Natural killer cell treated with Interleukin-12 subunit alpha and Interleukin-12 subunit beta and Interleukin-15 and Interleukin-18, amount 100 ng/mL, for 72 hours (primary cell): ENCODE results near the gene PRKCB. TPM values are rescaled to one million over a fixed set of nuclear protein-coding genes. Genes with fewer than 3 reads are reported as not detected.

Source experiments
- ATAC-seq, 2 donors: fragments of 150-1000 bp; cut with Tn5 transposase in 1 of 2; sonication (Bioruptor Pico), chemical (Tn5 transposase) in 1 of 2; 2 replicates each; pipeline ENCODE4 v1.10.0; 2021
- DNase-seq: peaks from one replicate; pipeline ENCODE4 v3.0.0; 2022; ENCODE audit warnings: low spot score
- H3K27ac Mint-ChIP-seq, 2 donors: 1 replicate in 1 of 2; 2 replicates in 1 of 2; pipeline ENCODE4 v1.8.0; 2022; ENCODE audit warnings: mixed read lengths in 2 of 2, mild to moderate bottlenecking in 1 of 2, moderate library complexity in 1 of 2
- H3K27me3 Mint-ChIP-seq, 2 donors: 1 replicate in 1 of 2; 2 replicates in 1 of 2; pipeline ENCODE4 v1.8.0; 2022; ENCODE audit warnings: mixed read lengths in 2 of 2
- H3K36me3 Mint-ChIP-seq: one replicate; pipeline ENCODE4 v1.8.0; 2022; ENCODE audit warnings: mixed read lengths
- H3K4me1 Mint-ChIP-seq, 2 donors: 1 replicate in 1 of 2; 2 replicates in 1 of 2; pipeline ENCODE4 v1.8.0; 2022; ENCODE audit warnings: low read depth in 2 of 2, mixed read lengths in 2 of 2, mild to moderate bottlenecking in 1 of 2
- H3K4me3 Mint-ChIP-seq: one replicate; pipeline ENCODE4 v1.8.0; 2022; ENCODE audit warnings: mixed read lengths
- H3K9me3 Mint-ChIP-seq: 2 replicates; pipeline ENCODE4 v1.8.0; 2022; ENCODE audit warnings: mixed read lengths
- total RNA-seq, 2 donors: library from RNA; stranded (reverse); gene quantifications; one replicate each; pipeline ENCODE4 v1.2.3, GENCODE V29; 2022

Gene PRKCB
- total RNA-seq, 2 donors from 2014 or later: 193 to 273 TPM

- Mint-ChIP-seq H3K9me3 (no peaks in the 10 kb centered on the region), H3K27ac (no peak overlapping the region), H3K4me1 (no peaks in the 10 kb centered on the region), H3K4me3 (no peak overlapping the region), H3K27me3 (no peaks in the 10 kb centered on the region), H3K36me3 (peaks cover 18% of the 10 kb centered on the region)
- no peak for ATAC-seq
- no peak for DNase-seq
These were observed 334.6 kb downstream of the PRKCB start for GRCh38 chr16:24170407-24170806.

- Mint-ChIP-seq H3K9me3 (no peaks in the 10 kb centered on the region), H3K27me3 (no peaks in the 10 kb centered on the region), H3K4me3 (no peak overlapping the region), H3K36me3 (peaks cover 27% of the 10 kb centered on the region), H3K27ac (no peak overlapping the region), H3K4me1 (no peaks in the 10 kb centered on the region)
- ATAC-seq (no peak), DNase-seq (no peak)
These were observed 338.7 kb downstream of the PRKCB start for GRCh38 chr16:24174504-24174903.

GRCh38 chr16:24174957-24175356, 339.2 kb downstream of the PRKCB start:
- Mint-ChIP-seq H3K27me3 (no peaks in the 10 kb centered on the region), H3K36me3 (peaks cover 27% of the 10 kb centered on the region), H3K4me1 (no peaks in the 10 kb centered on the region), H3K9me3 (no peaks in the 10 kb centered on the region), H3K4me3 (no peak overlapping the region), H3K27ac (no peak overlapping the region)
- DNase-seq (no peak), ATAC-seq (no peak)

GRCh38 chr16:24178496-24178895, 342.7 kb downstream of the PRKCB start:
- no peaks in the 10 kb centered on the region for H3K27me3 Mint-ChIP-seq
- DNase-seq: no peak
- no peaks in the 10 kb centered on the region for H3K9me3 Mint-ChIP-seq
- no peak for ATAC-seq
- H3K27ac Mint-ChIP-seq: no peak overlapping the region
- peaks cover 0 to 2% of the 10 kb centered on the region in 2 donors for H3K4me1 Mint-ChIP-seq
- peaks cover 36% of the 10 kb centered on the region for H3K36me3 Mint-ChIP-seq
- H3K4me3 Mint-ChIP-seq: no peak overlapping the region

- Mint-ChIP-seq H3K36me3 (peaks cover 22% of the 10 kb centered on the region), H3K27ac (no peak overlapping the region), H3K9me3 (no peaks in the 10 kb centered on the region), H3K27me3 (no peaks in the 10 kb centered on the region), H3K4me1 (peaks cover 0 to 2% of the 10 kb centered on the region in 2 donors), H3K4me3 (no peak overlapping the region)
- ATAC-seq: no peak
- no peak for DNase-seq
These were observed 344.7 kb downstream of the PRKCB start for GRCh38 chr16:24180451-24180850.

GRCh38 chr16:24188021-24188542, 352.3 kb downstream of the PRKCB start:
- H3K27me3 Mint-ChIP-seq: no peaks in the 10 kb centered on the region
- no peak for DNase-seq
- peak overlapping the region; percentile 55 for H3K4me3 Mint-ChIP-seq
- H3K9me3 Mint-ChIP-seq: no peaks in the 10 kb centered on the region
- H3K36me3 Mint-ChIP-seq: peaks cover 18% of the 10 kb centered on the region
- H3K4me1 Mint-ChIP-seq: peaks cover 19 to 42% of the 10 kb centered on the region in 2 donors
- H3K27ac Mint-ChIP-seq: peak overlapping the region; percentile 44 to 85
- no peak for ATAC-seq

- no peak for DNase-seq
- H3K4me3 Mint-ChIP-seq: peak overlapping the region; percentile 55
- H3K9me3 Mint-ChIP-seq: no peaks in the 10 kb centered on the region
- peak in 1 of 2 donors; percentile 39 for ATAC-seq
- H3K36me3 Mint-ChIP-seq: peaks cover 16% of the 10 kb centered on the region
- no peaks in the 10 kb centered on the region for H3K27me3 Mint-ChIP-seq
- peaks cover 19 to 42% of the 10 kb centered on the region in 2 donors for H3K4me1 Mint-ChIP-seq
- H3K27ac Mint-ChIP-seq: peak overlapping the region; percentile 44 to 85
These were observed 353.1 kb downstream of the PRKCB start for GRCh38 chr16:24188751-24189318.

GRCh38 chr16:24189941-24190340, 354.2 kb downstream of the PRKCB start:
- peak overlapping the region; percentile 57 for H3K4me3 Mint-ChIP-seq
- no peaks in the 10 kb centered on the region for H3K27me3 Mint-ChIP-seq
- DNase-seq (no peak), ATAC-seq (peak in 1 of 2 donors; percentile 78)
- H3K9me3 Mint-ChIP-seq: no peaks in the 10 kb centered on the region
- peaks cover 19 to 42% of the 10 kb centered on the region in 2 donors for H3K4me1 Mint-ChIP-seq
- peaks cover 16% of the 10 kb centered on the region for H3K36me3 Mint-ChIP-seq
- peak overlapping the region; percentile 44 to 85 for H3K27ac Mint-ChIP-seq

GRCh38 chr16:24191876-24192402, 356.2 kb downstream of the PRKCB start:
- Mint-ChIP-seq H3K4me1 (peaks cover 25 to 56% of the 10 kb centered on the region in 2 donors), H3K27ac (peak overlapping the region in 1 of 2 donors; percentile 85), H3K36me3 (peaks cover 25% of the 10 kb centered on the region), H3K9me3 (no peaks in the 10 kb centered on the region), H3K27me3 (no peaks in the 10 kb centered on the region), H3K4me3 (no peak overlapping the region)
- DNase-seq (no peak), ATAC-seq (no peak)

GRCh38 chr16:24195221-24195620, 359.4 kb downstream of the PRKCB start:
- Mint-ChIP-seq H3K9me3 (no peaks in the 10 kb centered on the region), H3K27ac (no peak overlapping the region), H3K27me3 (no peaks in the 10 kb centered on the region), H3K4me1 (peaks cover 18 to 36% of the 10 kb centered on the region in 2 donors), H3K4me3 (no peak overlapping the region), H3K36me3 (peaks cover 34% of the 10 kb centered on the region)
- DNase-seq (no peak), ATAC-seq (no peak)

GRCh38 chr16:24198807-24199533, 363.2 kb downstream of the PRKCB start:
- H3K4me1 Mint-ChIP-seq: peaks cover 17 to 26% of the 10 kb centered on the region in 2 donors
- no peaks in the 10 kb centered on the region for H3K9me3 Mint-ChIP-seq
- no peak for ATAC-seq
- no peak for DNase-seq
- H3K27ac Mint-ChIP-seq: no peak overlapping the region
- H3K36me3 Mint-ChIP-seq: peaks cover 26% of the 10 kb centered on the region
- H3K27me3 Mint-ChIP-seq: no peaks in the 10 kb centered on the region
- no peak overlapping the region for H3K4me3 Mint-ChIP-seq

GRCh38 chr16:24203675-24204074, 367.9 kb downstream of the PRKCB start:
- H3K27ac Mint-ChIP-seq: no peak overlapping the region
- peaks cover 3 to 7% of the 10 kb centered on the region in 2 donors for H3K4me1 Mint-ChIP-seq
- peaks cover 12% of the 10 kb centered on the region for H3K36me3 Mint-ChIP-seq
- no peaks in the 10 kb centered on the region for H3K27me3 Mint-ChIP-seq
- ATAC-seq (no peak), DNase-seq (no peak)
- H3K4me3 Mint-ChIP-seq: no peak overlapping the region
- no peaks in the 10 kb centered on the region for H3K9me3 Mint-ChIP-seq

- H3K27me3 Mint-ChIP-seq: no peaks in the 10 kb centered on the region
- ATAC-seq: no peak
- no peak overlapping the region for H3K27ac Mint-ChIP-seq
- peaks cover 3 to 7% of the 10 kb centered on the region in 2 donors for H3K4me1 Mint-ChIP-seq
- DNase-seq: no peak
- H3K9me3 Mint-ChIP-seq: no peaks in the 10 kb centered on the region
- H3K4me3 Mint-ChIP-seq: no peak overlapping the region
- peaks cover 9% of the 10 kb centered on the region for H3K36me3 Mint-ChIP-seq
These were observed 368.4 kb downstream of the PRKCB start for GRCh38 chr16:24204150-24204665.

- no peak overlapping the region for H3K4me3 Mint-ChIP-seq
- DNase-seq (no peak), ATAC-seq (no peak)
- H3K4me1 Mint-ChIP-seq: peaks cover 3 to 7% of the 10 kb centered on the region in 2 donors
- no peaks in the 10 kb centered on the region for H3K27me3 Mint-ChIP-seq
- peak overlapping the region in 1 of 2 donors; percentile 26 for H3K27ac Mint-ChIP-seq
- H3K9me3 Mint-ChIP-seq: no peaks in the 10 kb centered on the region
- peaks cover 18% of the 10 kb centered on the region for H3K36me3 Mint-ChIP-seq
These were observed 371.1 kb downstream of the PRKCB start for GRCh38 chr16:24206926-24207325.
